AG04450 (cell line): ENCODE data around the gene TEX14. TPM values are rescaled to one million over a fixed set of nuclear protein-coding genes. Genes with fewer than 3 reads are reported as not detected.

Source experiments
- CTCF ChIA-PET: fragments of 300-600, 350-600 bp; formaldehyde crosslinking; extraction: SDS; loops from one replicate; lab custom pipeline; 2022; ENCODE audit warnings: antibody characterized with exemption, inconsistent platforms; lab: Charles Lee
- POLR2A ChIA-PET: fragments of 350-600 bp; formaldehyde crosslinking; extraction: SDS; loops from one replicate; lab custom pipeline; 2021; ENCODE audit warnings: antibody characterized with exemption, inconsistent platforms; lab: Yijun Ruan, JAX
- DNase-seq: peaks from one replicate; pipeline ENCODE4 v3.0.0-alpha.2; 2011; ENCODE audit warnings: low read depth, low spot score
- H3K27ac ChIP-seq: one replicate; pipeline ENCODE4 v1.5.1; 2012; ENCODE audit warnings: low read depth, low read length, control low read depth
- H3K27me3 ChIP-seq: one replicate; pipeline ENCODE4 v1.6.0; 2012; ENCODE audit warnings: low read length; ENCODE audit not compliant: control insufficient read depth, insufficient read depth
- H3K4me3 ChIP-seq: 2 replicates; pipeline ENCODE4 v1.5.1; 2011; ENCODE audit warnings: mild to moderate bottlenecking, low read depth, low read length, control low read depth
- H3K9me3 ChIP-seq: 2 replicates; pipeline ENCODE4 v1.5.1; 2012; ENCODE audit warnings: low read length; ENCODE audit not compliant: control insufficient read depth, insufficient read depth
- CTCF ChIP-seq: IDR thresholded peaks from 2 replicates; pipeline ENCODE4 v1.5.1; 2011; ENCODE audit warnings: low read depth, low read length, control low read depth, inconsistent platforms
- polyA plus RNA-seq: library from polyadenylated mRNA; depleted of rRNA; stranded (reverse); fragments of >200 nt; gene quantifications from 2 replicates; pipeline ENCODE4 v1.2.3, GENCODE V29; 2011

TEX14 gene
- polyA plus RNA-seq, 1 experiment: 0.09 TPM

- no peaks in the 10 kb centered on the region for H3K9me3 ChIP-seq
- no peaks in the 10 kb centered on the region for H3K27me3 ChIP-seq
- ChIA-PET POLR2A (interaction anchor here (0.7 kb wide), 1 partner anchor 47 kb away, joined by 3 read pairs; no protein-coding TSS in a partner anchor), CTCF (interaction anchor here (2.0 kb wide), 1 partner anchor 8 kb away, joined by 8 read pairs; no protein-coding TSS in a partner anchor)
- H3K4me3 ChIP-seq: no peak overlapping the region
- no peak overlapping the region for H3K27ac ChIP-seq
- no peak for DNase-seq
- TF ChIP-seq CTCF: no peak
Measured at GRCh38 chr17:58702708-58703107, 10.9 kb upstream of the TEX14 start.

GRCh38 chr17:58702045-58702476 is 10.2 kb upstream of the TEX14 start:
- POLR2A ChIA-PET: no interaction called here
- CTCF ChIA-PET: interaction anchor here (2.0 kb wide), 1 partner anchor 9 kb away, joined by 8 read pairs; no protein-coding TSS in a partner anchor
- no peak for TF ChIP-seq CTCF
- H3K27me3 ChIP-seq: no peaks in the 10 kb centered on the region
- no peak overlapping the region for H3K27ac ChIP-seq
- no peak for DNase-seq
- no peaks in the 10 kb centered on the region for H3K9me3 ChIP-seq
- no peak overlapping the region for H3K4me3 ChIP-seq

DNA sequence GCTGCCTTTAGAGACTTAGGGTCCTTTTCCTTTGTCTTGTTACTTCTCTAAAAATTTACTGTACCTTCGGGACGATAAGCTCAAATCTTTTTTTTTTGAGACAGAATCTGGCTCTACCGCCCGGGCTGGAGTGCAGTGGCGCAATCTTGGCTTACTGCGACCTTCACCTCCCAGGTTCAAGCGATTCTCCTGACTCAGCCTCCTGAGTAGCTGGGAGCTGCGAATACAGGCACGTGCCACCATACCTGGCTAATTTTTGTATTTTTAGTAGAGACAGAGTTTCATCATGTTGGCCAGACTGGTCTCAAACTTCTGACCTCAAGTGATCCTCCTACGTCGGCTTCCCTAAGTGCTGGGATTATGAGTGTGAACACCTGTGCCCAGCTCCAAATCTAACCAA is 7.9 kb upstream of the TEX14 start:
- TF ChIP-seq CTCF: no peak
- CTCF ChIA-PET: interaction anchor here (0.9 to 1.5 kb wide), 4 partner anchors 9 to 122 kb away, joined by 3 to 8 read pairs (median 4); no protein-coding TSS in a partner anchor

DNA sequence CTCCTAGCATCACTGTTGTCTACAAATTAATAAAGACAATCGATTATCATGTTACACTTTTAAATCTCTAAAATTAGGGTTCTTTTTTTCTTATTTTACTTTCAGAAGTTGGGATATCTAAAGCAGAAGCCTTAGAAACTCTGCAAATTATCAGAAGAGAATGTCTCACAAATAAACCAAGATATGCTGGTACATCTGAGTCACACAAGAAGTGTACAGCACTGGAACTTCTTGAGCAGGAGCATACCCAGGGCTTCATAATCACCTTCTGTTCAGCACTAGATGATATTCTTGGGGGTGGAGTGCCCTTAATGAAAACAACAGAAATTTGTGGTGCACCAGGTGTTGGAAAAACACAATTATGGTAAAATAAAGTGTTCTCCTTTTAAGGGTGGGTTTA is 3.0 kb upstream of the TEX14 start:
- Histone ChIP-seq H3K27me3 (no peaks in the 10 kb centered on the region), H3K9me3 (peaks cover 5% of the 10 kb centered on the region), H3K27ac (no peak overlapping the region), H3K4me3 (no peak overlapping the region)
- no peak for TF ChIP-seq CTCF
- no peak for DNase-seq
- ChIA-PET POLR2A (no interaction called here), CTCF (interaction anchor here (1.6 to 5.4 kb wide), 2 partner anchors 16 to 176 kb away, joined by 5 to 21 read pairs; no protein-coding TSS in a partner anchor)

More for the DNA sequence above, 7.9 kb upstream of the TEX14 start:
- Histone ChIP-seq H3K9me3 (no peaks in the 10 kb centered on the region), H3K27me3 (no peaks in the 10 kb centered on the region), H3K4me3 (no peak overlapping the region), H3K27ac (no peak overlapping the region)
- POLR2A ChIA-PET: interaction anchor here (1.2 kb wide), 1 partner anchor 68 kb away, joined by 3 read pairs; no protein-coding TSS in a partner anchor
- DNase-seq: no peak

GRCh38 chr17:58694302-58694701 is 2.5 kb upstream of the TEX14 start:
- no peak overlapping the region for H3K27ac ChIP-seq
- TF ChIP-seq CTCF: no peak
- ChIA-PET CTCF (interaction anchor here (5.4 kb wide), 1 partner anchor 16 kb away, joined by 21 read pairs; no protein-coding TSS in a partner anchor), POLR2A (no interaction called here)
- DNase-seq: no peak
- H3K9me3 ChIP-seq: peaks cover 5% of the 10 kb centered on the region
- no peak overlapping the region for H3K4me3 ChIP-seq
- H3K27me3 ChIP-seq: no peaks in the 10 kb centered on the region
